WTC11 (cell line): ENCODE measurements around the gene APOA1.

Source experiments
- ATF1 ChIP-seq: sonication (generic); formaldehyde crosslinking; IDR thresholded peaks from 2 replicates; pipeline ENCODE4 v1.8.1; 2023; ENCODE audit warnings: mild to moderate bottlenecking, moderate library complexity, missing genetic modification reagents
- FOXJ3 ChIP-seq: sonication (generic); formaldehyde crosslinking; IDR thresholded peaks from 2 replicates; pipeline ENCODE4 v1.9.0; 2021; ENCODE audit warnings: missing genetic modification reagents, mild to moderate bottlenecking, borderline replicate concordance
- FOXP1 ChIP-seq: sonication (generic); formaldehyde crosslinking; IDR thresholded peaks from 2 replicates; pipeline ENCODE4 v1.8.0; 2022; ENCODE audit warnings: missing genetic modification reagents, mild to moderate bottlenecking, moderate library complexity, borderline replicate concordance
- NFATC4 ChIP-seq: fragments of 250-450 bp; sonication (Bioruptor Pico); IDR thresholded peaks from 2 replicates; pipeline ENCODE4 v1.9.0; 2021; ENCODE audit warnings: mild to moderate bottlenecking
- NR3C1 ChIP-seq: sonication (generic); formaldehyde crosslinking; conservative IDR thresholded peaks from 2 replicates; pipeline ENCODE4 v1.8.1; 2023; ENCODE audit warnings: low read depth, mild to moderate bottlenecking, missing genetic modification reagents
- SMAD4 ChIP-seq: sonication (generic); formaldehyde crosslinking; IDR thresholded peaks from 2 replicates; pipeline ENCODE4 v1.8.0; 2022; ENCODE audit warnings: mild to moderate bottlenecking, missing genetic modification reagents
- TCF7 ChIP-seq: sonication (generic); formaldehyde crosslinking; IDR thresholded peaks from 2 replicates; pipeline ENCODE4 v1.8.0; 2022; ENCODE audit warnings: mild to moderate bottlenecking, low read depth, missing genetic modification reagents, moderate library complexity
- TEAD1 ChIP-seq: sonication (generic); formaldehyde crosslinking; IDR thresholded peaks from 2 replicates; pipeline ENCODE4 v1.8.0; 2022; ENCODE audit warnings: mild to moderate bottlenecking, missing genetic modification reagents
- TF ChIP-seq, protein P1 (sequence below): fragments of 200-600 bp; IDR thresholded peaks from 2 replicates; pipeline ENCODE4 v1.8.0; 2022; ENCODE audit warnings: antibody characterized with exemption
- TF ChIP-seq, protein P2 (sequence below): sonication (generic); formaldehyde crosslinking; IDR thresholded peaks from 2 replicates; pipeline ENCODE4 v1.8.1; 2023; ENCODE audit warnings: mild to moderate bottlenecking, moderate library complexity, missing genetic modification reagents
- TF ChIP-seq, protein P3 (sequence below): fragments of 250-450 bp; sonication (Bioruptor Pico); IDR thresholded peaks from 2 replicates; pipeline ENCODE4 v1.9.0; 2021; ENCODE audit warnings: mild to moderate bottlenecking
- TF ChIP-seq, protein P4 (sequence below): sonication (generic); formaldehyde crosslinking; conservative IDR thresholded peaks from 2 replicates; pipeline ENCODE4 v1.8.1; 2022; ENCODE audit warnings: mild to moderate bottlenecking, missing genetic modification reagents

DNA sequence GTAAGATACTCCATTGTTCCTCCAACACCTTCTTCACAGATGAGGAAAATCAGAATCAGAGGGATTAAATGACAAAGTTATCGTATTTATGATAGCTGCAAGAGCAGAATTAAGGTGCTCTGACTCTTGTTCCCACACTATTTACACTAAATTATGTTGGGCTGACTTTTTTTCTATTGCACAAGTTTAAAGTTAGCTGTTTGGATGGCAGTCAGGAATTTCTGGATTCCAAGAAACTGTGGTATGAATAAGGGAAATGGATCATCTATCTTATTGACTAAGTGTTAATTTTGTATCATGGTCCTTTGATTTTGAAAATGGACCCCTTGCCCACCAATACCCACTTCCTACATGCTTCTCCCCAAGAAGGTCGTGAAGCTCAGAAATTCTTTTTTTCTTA, 19.9 kb upstream of the APOA1 start:
- TF ChIP-seq, protein P1, sequence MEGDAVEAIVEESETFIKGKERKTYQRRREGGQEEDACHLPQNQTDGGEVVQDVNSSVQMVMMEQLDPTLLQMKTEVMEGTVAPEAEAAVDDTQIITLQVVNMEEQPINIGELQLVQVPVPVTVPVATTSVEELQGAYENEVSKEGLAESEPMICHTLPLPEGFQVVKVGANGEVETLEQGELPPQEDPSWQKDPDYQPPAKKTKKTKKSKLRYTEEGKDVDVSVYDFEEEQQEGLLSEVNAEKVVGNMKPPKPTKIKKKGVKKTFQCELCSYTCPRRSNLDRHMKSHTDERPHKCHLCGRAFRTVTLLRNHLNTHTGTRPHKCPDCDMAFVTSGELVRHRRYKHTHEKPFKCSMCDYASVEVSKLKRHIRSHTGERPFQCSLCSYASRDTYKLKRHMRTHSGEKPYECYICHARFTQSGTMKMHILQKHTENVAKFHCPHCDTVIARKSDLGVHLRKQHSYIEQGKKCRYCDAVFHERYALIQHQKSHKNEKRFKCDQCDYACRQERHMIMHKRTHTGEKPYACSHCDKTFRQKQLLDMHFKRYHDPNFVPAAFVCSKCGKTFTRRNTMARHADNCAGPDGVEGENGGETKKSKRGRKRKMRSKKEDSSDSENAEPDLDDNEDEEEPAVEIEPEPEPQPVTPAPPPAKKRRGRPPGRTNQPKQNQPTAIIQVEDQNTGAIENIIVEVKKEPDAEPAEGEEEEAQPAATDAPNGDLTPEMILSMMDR = no peak
- TF ChIP-seq, protein P2, sequence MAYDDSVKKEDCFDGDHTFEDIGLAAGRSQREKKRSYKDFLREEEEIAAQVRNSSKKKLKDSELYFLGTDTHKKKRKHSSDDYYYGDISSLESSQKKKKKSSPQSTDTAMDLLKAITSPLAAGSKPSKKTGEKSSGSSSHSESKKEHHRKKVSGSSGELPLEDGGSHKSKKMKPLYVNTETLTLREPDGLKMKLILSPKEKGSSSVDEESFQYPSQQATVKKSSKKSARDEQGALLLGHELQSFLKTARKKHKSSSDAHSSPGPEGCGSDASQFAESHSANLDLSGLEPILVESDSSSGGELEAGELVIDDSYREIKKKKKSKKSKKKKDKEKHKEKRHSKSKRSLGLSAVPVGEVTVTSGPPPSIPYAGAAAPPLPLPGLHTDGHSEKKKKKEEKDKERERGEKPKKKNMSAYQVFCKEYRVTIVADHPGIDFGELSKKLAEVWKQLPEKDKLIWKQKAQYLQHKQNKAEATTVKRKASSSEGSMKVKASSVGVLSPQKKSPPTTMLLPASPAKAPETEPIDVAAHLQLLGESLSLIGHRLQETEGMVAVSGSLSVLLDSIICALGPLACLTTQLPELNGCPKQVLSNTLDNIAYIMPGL = no peak
- TF ChIP-seq FOXP1 (CRISPR knock-in tag) = no peak
- TF ChIP-seq, protein P3, sequence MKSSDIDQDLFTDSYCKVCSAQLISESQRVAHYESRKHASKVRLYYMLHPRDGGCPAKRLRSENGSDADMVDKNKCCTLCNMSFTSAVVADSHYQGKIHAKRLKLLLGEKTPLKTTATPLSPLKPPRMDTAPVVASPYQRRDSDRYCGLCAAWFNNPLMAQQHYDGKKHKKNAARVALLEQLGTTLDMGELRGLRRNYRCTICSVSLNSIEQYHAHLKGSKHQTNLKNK (CRISPR knock-in tag) = no peak
- TF ChIP-seq, protein P4, sequence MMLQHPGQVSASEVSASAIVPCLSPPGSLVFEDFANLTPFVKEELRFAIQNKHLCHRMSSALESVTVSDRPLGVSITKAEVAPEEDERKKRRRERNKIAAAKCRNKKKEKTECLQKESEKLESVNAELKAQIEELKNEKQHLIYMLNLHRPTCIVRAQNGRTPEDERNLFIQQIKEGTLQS = no peak
- TF ChIP-seq SMAD4 (CRISPR knock-in tag) = no peak
- no peak for TF ChIP-seq ATF1 (CRISPR knock-in tag)
- TF ChIP-seq NFATC4 = no peak
- no peak for TF ChIP-seq FOXJ3
- no peak for TF ChIP-seq TEAD1
- no peak for TF ChIP-seq TCF7 (CRISPR knock-in tag)
- TF ChIP-seq NR3C1 (CRISPR knock-in tag) = no peak
